Measurements from ENCODE around the gene SLX4IP. TPM values are rescaled to one million over a fixed set of nuclear protein-coding genes. Genes with fewer than 3 reads are reported as not detected.
"Not testable (repeated sequence)": the region's sequence is repeated elsewhere in the genome, so short reads cannot be mapped to it uniquely, and the experiment has no call there.

SLX4IP gene
- 4.6 TPM for total RNA-seq

GRCh38 chr20:10434832-10435812 lies at the start of gene SLX4IP:
TSS of gene SLX4IP (plus strand) at chr20:10435305. CDS start at chr20:10458205, 22,900 bp downstream.
- intact Hi-C loops (cut with DNase I): no loop called here
- DNase-seq (ENCODE audit: low spot score): peak; percentile 92
- ATAC-seq: peak; percentile 91

GRCh38 chr20:10385850-10386544 lies 49.1 kb upstream of the SLX4IP start:
- intact Hi-C loops (cut with DNase I): no loop called here
- ATAC-seq (no peak), DNase-seq (ENCODE audit: low spot score) (no peak)

- intact Hi-C loops (cut with DNase I): no loop called here
- no peak for ATAC-seq
Measured at GRCh38 chr20:10387686-10388085, 47.4 kb upstream of the SLX4IP start.

GRCh38 chr20:10388597-10388996 lies 46.5 kb upstream of the SLX4IP start:
- ATAC-seq (no peak), DNase-seq (ENCODE audit: low spot score) (no peak)
- intact Hi-C loops (cut with DNase I): no loop called here

More at GRCh38 chr20:10387686-10388085, 47.4 kb upstream of the SLX4IP start:
- no peak for DNase-seq (ENCODE audit: low spot score)

GRCh38 chr20:10390709-10391108 lies 44.4 kb upstream of the SLX4IP start:
- intact Hi-C loops (cut with DNase I): no loop called here
- DNase-seq (ENCODE audit: low spot score): no peak
- no peak for ATAC-seq

- ATAC-seq; intact Hi-C loops (cut with DNase I); DNase-seq (ENCODE audit: low spot score): not testable (repeated sequence)
Measured at GRCh38 chr20:10394752-10395151, 40.4 kb upstream of the SLX4IP start.

GRCh38 chr20:10398834-10399369 lies 36.2 kb upstream of the SLX4IP start:
- intact Hi-C loops (cut with DNase I): no loop called here
- no peak for ATAC-seq
- no peak for DNase-seq (ENCODE audit: low spot score)

GRCh38 chr20:10402938-10403608 lies 32.0 kb upstream of the SLX4IP start:
- no peak for DNase-seq (ENCODE audit: low spot score)
- intact Hi-C loops (cut with DNase I): no loop called here
- ATAC-seq: no peak

- intact Hi-C loops (cut with DNase I): no loop called here
- ATAC-seq (no peak), DNase-seq (ENCODE audit: low spot score) (no peak)
Measured at GRCh38 chr20:10404023-10404628, 31.0 kb upstream of the SLX4IP start.

- ATAC-seq: no peak
- DNase-seq (ENCODE audit: low spot score): no peak
- intact Hi-C loops (cut with DNase I): no loop called here
Measured at GRCh38 chr20:10404959-10405530, 30.1 kb upstream of the SLX4IP start.

- no peak for ATAC-seq
- intact Hi-C loops (cut with DNase I): no loop called here
- no peak for DNase-seq (ENCODE audit: low spot score)
Measured at GRCh38 chr20:10408108-10408813, 26.8 kb upstream of the SLX4IP start.

GRCh38 chr20:10411673-10412072 lies 23.4 kb upstream of the SLX4IP start:
- intact Hi-C loops (cut with DNase I): no loop called here
- no peak for DNase-seq (ENCODE audit: low spot score)

GRCh38 chr20:10412591-10413408 lies 22.3 kb upstream of the SLX4IP start:
- intact Hi-C loops (cut with DNase I): no loop called here
- DNase-seq (ENCODE audit: low spot score): no peak
- no peak for ATAC-seq

More at GRCh38 chr20:10411673-10412072, 23.4 kb upstream of the SLX4IP start:
- no peak for ATAC-seq

GRCh38 chr20:10415013-10415650 lies 20.0 kb upstream of the SLX4IP start:
- DNase-seq (ENCODE audit: low spot score) (no peak), ATAC-seq (no peak)
- intact Hi-C loops (cut with DNase I): no loop called here

GRCh38 chr20:10417218-10417617 lies 17.9 kb upstream of the SLX4IP start:
- DNase-seq (ENCODE audit: low spot score); intact Hi-C loops (cut with DNase I): not testable (repeated sequence)

GRCh38 chr20:10419550-10420133 lies 15.5 kb upstream of the SLX4IP start:
- ATAC-seq: no peak
- no peak for DNase-seq (ENCODE audit: low spot score)
- intact Hi-C loops (cut with DNase I): no loop called here

More at GRCh38 chr20:10417218-10417617, 17.9 kb upstream of the SLX4IP start:
- not testable (repeated sequence) for ATAC-seq
